Ishikawa (cell line): ENCODE results near the gene EIF4B.

Source experiments
- CEBPB ChIP-seq: IDR thresholded peaks from 2 replicates; pipeline ENCODE4 v1.6.1; 2012
- TCF12 ChIP-seq: IDR thresholded peaks from 2 replicates; pipeline ENCODE4 v1.6.1; 2012; ENCODE audit warnings: low read depth

- no peak for TF ChIP-seq TCF12
- TF ChIP-seq CEBPB, result no peak
Measured at GRCh38 chr12:53057816-53058500, 51.7 kb downstream of the EIF4B start.
